CD4-positive, alpha-beta T cell (primary cell): ENCODE data around the gene CATSPERE. TPM values are rescaled to one million over a fixed set of nuclear protein-coding genes. Genes with fewer than 3 reads are reported as not detected.

ENCODE experiments used
- ATAC-seq: fragments of 200-7000 bp; cut with Tn5 transposase; one replicate; pipeline ENCODE4 v1.10.0; 2022; ENCODE audit warnings: mild to moderate bottlenecking; ENCODE audit not compliant: poor library complexity
- CTCF ChIA-PET: fragments of 350-600 bp; sonication (Branson Sonifier 250); formaldehyde crosslinking; loops from one replicate; lab custom pipeline; 2021; ENCODE audit warnings: antibody characterized with exemption, inconsistent platforms; lab: Charles Lee
- POLR2A ChIA-PET: fragments of 350-600 bp; sonication (Branson Sonifier 250); formaldehyde crosslinking; loops from one replicate; lab custom pipeline; 2021; ENCODE audit warnings: antibody characterized with exemption, inconsistent platforms; lab: Charles Lee
- DNase-seq, 14 experiments: peaks; one replicate each; pipeline ENCODE4 v3.0.0-alpha.2; 2013 to 2020; ENCODE audit warnings: mixed read lengths in 2 of 14
- H3K27ac ChIP-seq, 2 donors: one replicate each; pipeline versions ENCODE4 v1.5.1 to v1.7.0; 2013; ENCODE audit warnings: low read length in 2 of 2, low read depth in 1 of 2, mild to moderate bottlenecking in 1 of 2
- H3K27me3 ChIP-seq, 2 experiments: 1 replicate in 1 of 2; 2 replicates in 1 of 2; pipeline versions ENCODE4 v1.6.1 to v1.7.0; 2013; ENCODE audit warnings: low read length in 2 of 2, control low read depth in 1 of 2, mild to moderate bottlenecking in 1 of 2, moderate library complexity in 1 of 2; ENCODE audit not compliant: insufficient read depth in 2 of 2, control insufficient read depth in 1 of 2
- H3K36me3 ChIP-seq: one replicate; pipeline ENCODE4 v1.6.1; 2013; ENCODE audit warnings: low read length, control low read depth; ENCODE audit not compliant: insufficient read depth
- H3K4me1 ChIP-seq: one replicate; pipeline ENCODE4 v1.6.1; 2013; ENCODE audit warnings: low read length, control low read depth; ENCODE audit not compliant: insufficient read depth
- H3K4me3 ChIP-seq: one replicate; pipeline ENCODE4 v1.5.1; 2013; ENCODE audit warnings: mild to moderate bottlenecking, low read length, moderate library complexity
- H3K9me3 ChIP-seq, 2 experiments: 1 replicate in 1 of 2; 2 replicates in 1 of 2; pipeline versions ENCODE4 v1.6.1 to v1.7.0; 2013; ENCODE audit warnings: low read length in 2 of 2, mild to moderate bottlenecking in 2 of 2, control low read depth in 1 of 2, moderate library complexity in 1 of 2; ENCODE audit not compliant: control insufficient read depth in 1 of 2, insufficient read depth in 1 of 2
- H3K27ac Mint-ChIP-seq: one replicate; pipeline ENCODE4 v1.8.0; 2020; ENCODE audit warnings: mixed read lengths
- H3K27me3 Mint-ChIP-seq: one replicate; pipeline ENCODE4 v1.8.0; 2021; ENCODE audit warnings: mixed read lengths
- H3K36me3 Mint-ChIP-seq: one replicate; pipeline ENCODE4 v1.8.0; 2021; ENCODE audit warnings: low read depth, mixed read lengths
- H3K4me1 Mint-ChIP-seq: one replicate; pipeline ENCODE4 v1.8.0; 2021; ENCODE audit warnings: low read depth, mixed read lengths
- H3K4me3 Mint-ChIP-seq: one replicate; pipeline ENCODE4 v1.8.0; 2020; ENCODE audit warnings: mild to moderate bottlenecking, mixed read lengths
- H3K9me3 Mint-ChIP-seq: one replicate; pipeline ENCODE4 v1.8.0; 2020; ENCODE audit warnings: mixed read lengths
- CTCF ChIP-seq: fragments of 200-600 bp; IDR thresholded peaks from one replicate; pipeline ENCODE4 v1.8.0; 2022; ENCODE audit warnings: antibody characterized with exemption, mild to moderate bottlenecking
- intact Hi-C, 2 experiments: fragments of 100-400 bp; cut with DNase I in 1 of 2; cut with micrococcal nuclease in 1 of 2; formaldehyde crosslinking; loops; one replicate each; pipeline versions ENCODE4 v1.15.1 to v1.9.0; 2023 to 2025; cut with DNase I, micrococcal nuclease
- polyA plus RNA-seq, 2 donors: library from polyadenylated mRNA; unstranded; fragments of 120-200 nt; gene quantifications; one replicate each; pipeline ENCODE4 v1.2.1, GENCODE V29; 2013
- total RNA-seq, 174 experiments: library from RNA in 2 of 174; stranded (reverse) in 2 of 174; gene quantifications; one replicate each; pipeline ENCODE4 v1.2.3 and lab custom pipeline; 2021 to 2026

Gene CATSPERE
- total RNA-seq, result 1 to 10 TPM in 1 of 2 experiments, under 1 TPM in 1; 0.91 to 1.4 TPM
- polyA plus RNA-seq (2013, experiment 1 of 2), result 0.51 TPM
- 0.54 TPM for polyA plus RNA-seq (2013, experiment 2 of 2)
- 0.07 to 4.4 (median 1.2) reads per million in 172 experiments for total RNA-seq (lab: John Stamatoyannopoulos, UW)

GRCh38 chr1:244461245-244462071, at the start of gene CATSPERE:
CATSPERE (plus strand) TSS chr1:244461273; CDS start chr1:244461430, 157 bp downstream.
- H3K27me3 Mint-ChIP-seq, result no peaks in the 10 kb centered on the region
- no peaks in the 10 kb centered on the region for H3K9me3 ChIP-seq
- intact Hi-C loops, result loop anchor here in 1 of 2 experiments (5.0 kb wide), 1 partner anchor 371 kb away; no protein-coding TSS in a partner anchor
- peak within 1 kb of the TSS; percentile 76 for H3K27ac Mint-ChIP-seq
- no peaks in the 10 kb centered on the region for H3K36me3 ChIP-seq
- H3K4me3 ChIP-seq, result peak within 1 kb of the TSS; percentile 72
- no peaks in the 10 kb centered on the region for H3K27me3 ChIP-seq
- peaks cover 7% of the 10 kb centered on the region for H3K36me3 Mint-ChIP-seq
- TF ChIP-seq CTCF, result no peak
- no peaks in the 10 kb centered on the region for H3K9me3 Mint-ChIP-seq
- ATAC-seq, result peak; percentile 98
- peak within 1 kb of the TSS; percentile 77 for H3K27ac ChIP-seq
- peak; percentile 53 to 88 (median 70) for DNase-seq
- ChIA-PET CTCF (interaction anchor here (1.0 kb wide), 2 partner anchors 12 to 17 kb away, joined by 3 read pairs; no protein-coding TSS in a partner anchor), POLR2A (interaction anchor here (0.6 to 2.2 kb wide), 15 partner anchors 10 to 1206 kb away, joined by 3 to 36 read pairs (median 3); partner anchors contain the start of genes ADSS2, CEP170, COX20 and DESI2)
- H3K4me1 ChIP-seq, result peaks cover 18% of the 10 kb centered on the region
- H3K4me3 Mint-ChIP-seq, result peak within 1 kb of the TSS; percentile 82
- peaks cover 12% of the 10 kb centered on the region for H3K4me1 Mint-ChIP-seq

DNA sequence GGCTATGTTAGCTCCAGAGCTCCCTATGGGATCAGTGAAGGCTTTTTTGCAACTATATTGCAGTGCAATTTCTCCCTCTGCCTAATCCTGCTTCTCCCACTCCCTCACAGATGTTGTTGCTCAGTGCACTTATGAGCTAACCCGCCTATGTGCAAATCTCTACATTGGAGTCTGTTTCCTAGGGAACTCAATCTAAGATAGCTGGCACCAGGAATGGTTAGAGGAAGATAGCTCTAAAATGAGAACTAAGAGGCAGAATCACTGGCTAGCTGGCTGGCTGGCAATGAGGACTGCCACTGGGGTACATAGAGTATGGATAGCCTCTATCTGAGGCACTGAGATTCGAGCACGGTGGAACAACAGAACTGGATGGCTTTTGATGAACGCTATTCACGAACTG, 48.9 kb upstream of the CATSPERE start:
- H3K36me3 ChIP-seq, result peaks cover 91% of the 10 kb centered on the region
- no peaks in the 10 kb centered on the region for H3K9me3 Mint-ChIP-seq

GRCh38 chr1:244413736-244414135, 47.3 kb upstream of the CATSPERE start:
- no peaks in the 10 kb centered on the region for H3K27me3 Mint-ChIP-seq
- Histone ChIP-seq H3K9me3 (no peaks in the 10 kb centered on the region), H3K4me1 (no peaks in the 10 kb centered on the region), H3K27ac (no peak overlapping the region), H3K36me3 (peaks cover 97% of the 10 kb centered on the region), H3K4me3 (no peak overlapping the region), H3K27me3 (no peaks in the 10 kb centered on the region)
- no peak overlapping the region for H3K4me3 Mint-ChIP-seq
- H3K36me3 Mint-ChIP-seq, result peaks cover 99% of the 10 kb centered on the region
- DNase-seq (no peak), ATAC-seq (no peak)
- no peak for TF ChIP-seq CTCF
- intact Hi-C loops, result no loop called here
- H3K4me1 Mint-ChIP-seq, result no peaks in the 10 kb centered on the region
- CTCF ChIA-PET, result no interaction called here
- H3K27ac Mint-ChIP-seq, result no peak overlapping the region
- H3K9me3 Mint-ChIP-seq, result no peaks in the 10 kb centered on the region
- POLR2A ChIA-PET, result no interaction called here

More for the DNA sequence above, 48.9 kb upstream of the CATSPERE start:
- DNase-seq (no peak), ATAC-seq (no peak)
- H3K4me3 ChIP-seq, result no peak overlapping the region
- Mint-ChIP-seq H3K27me3 (no peaks in the 10 kb centered on the region), H3K4me1 (no peaks in the 10 kb centered on the region), H3K4me3 (no peak overlapping the region), H3K36me3 (peaks cover 99% of the 10 kb centered on the region), H3K27ac (peak overlapping the region; percentile 1)
- H3K4me1 ChIP-seq, result no peaks in the 10 kb centered on the region
- POLR2A ChIA-PET, result no interaction called here
- no peaks in the 10 kb centered on the region for H3K27me3 ChIP-seq
- CTCF ChIA-PET, result no interaction called here
- no peak overlapping the region for H3K27ac ChIP-seq
- intact Hi-C loops, result no loop called here
- no peak for TF ChIP-seq CTCF
- H3K9me3 ChIP-seq, result no peaks in the 10 kb centered on the region
